GM12891 (cell line): ENCODE data around the gene ACOT9. TPM values are rescaled to one million over a fixed set of nuclear protein-coding genes. Genes with fewer than 3 reads are reported as not detected.

Experiments
- DNase-seq: peaks from one replicate; pipeline ENCODE4 v3.0.0; 2011; ENCODE audit warnings: low spot score; ENCODE audit not compliant: insufficient read length
- FAIRE-seq: peaks from 2 replicates; lab custom pipeline; 2011; peaks lifted over from hg19 to GRCh38; lab: Jason Lieb, UNC
- PAX5 ChIP-seq: IDR thresholded peaks from 2 replicates; pipeline ENCODE4 v1.6.1; 2011; ENCODE audit warnings: low read length, moderate library complexity, mild to moderate bottlenecking; ENCODE audit not compliant: insufficient read depth, severe bottlenecking
- POLR2A ChIP-seq: IDR thresholded peaks from 2 replicates; pipeline ENCODE4 v1.6.1; 2011; ENCODE audit warnings: low read depth, low read length, control low read depth
- POLR2AphosphoS5 ChIP-seq: IDR thresholded peaks from 2 replicates; pipeline ENCODE4 v1.6.1; 2011; ENCODE audit warnings: low read depth, low read length, control low read depth
- POU2F2 ChIP-seq: IDR thresholded peaks from 2 replicates; pipeline ENCODE4 v1.6.1; 2011; ENCODE audit warnings: low read depth, mild to moderate bottlenecking, control low read depth, low read length, moderate library complexity
- SPI1 ChIP-seq: IDR thresholded peaks from 2 replicates; pipeline ENCODE4 v1.6.1; 2011; ENCODE audit warnings: low read depth, low read length, control low read depth
- TAF1 ChIP-seq: IDR thresholded peaks from 2 replicates; pipeline ENCODE4 v1.6.1; 2011; ENCODE audit warnings: low read depth, low read length, control low read depth
- polyA plus RNA-seq: library from polyadenylated mRNA; unstranded; fragments of >200 nt; gene quantifications from one replicate; pipeline ENCODE4 v1.2.1, GENCODE V29; 2012; ENCODE audit warnings: low read depth, missing spikeins, inconsistent platforms; ENCODE audit not compliant: missing spikeins

The ACOT9 gene, protein sequence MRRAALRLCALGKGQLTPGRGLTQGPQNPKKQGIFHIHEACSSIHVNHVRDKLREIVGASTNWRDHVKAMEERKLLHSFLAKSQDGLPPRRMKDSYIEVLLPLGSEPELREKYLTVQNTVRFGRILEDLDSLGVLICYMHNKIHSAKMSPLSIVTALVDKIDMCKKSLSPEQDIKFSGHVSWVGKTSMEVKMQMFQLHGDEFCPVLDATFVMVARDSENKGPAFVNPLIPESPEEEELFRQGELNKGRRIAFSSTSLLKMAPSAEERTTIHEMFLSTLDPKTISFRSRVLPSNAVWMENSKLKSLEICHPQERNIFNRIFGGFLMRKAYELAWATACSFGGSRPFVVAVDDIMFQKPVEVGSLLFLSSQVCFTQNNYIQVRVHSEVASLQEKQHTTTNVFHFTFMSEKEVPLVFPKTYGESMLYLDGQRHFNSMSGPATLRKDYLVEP
- polyA plus RNA-seq = 15.0 TPM

GRCh38 chrX:23742697-23743622, at the start of gene ACOT9:
ACOT9 (minus strand) TSS chrX:23743276; CDS start chrX:23743144, 132 bp downstream.
- DNase-seq = peak; percentile 68
- FAIRE-seq = peak; percentile 90
- TF ChIP-seq POLR2A = 0 out of 2 replicates have a peak, but pooled peaks have one; percentile 24
- no peak for TF ChIP-seq PAX5
- TF ChIP-seq TAF1 = peak; percentile 49; the same call in 1 of the 2 replicates

GRCh38 chrX:23790155-23790497, 47.0 kb upstream of the ACOT9 start:
- DNase-seq (no peak), FAIRE-seq (peak; percentile 41)
- no peak for TF ChIP-seq TAF1
- TF ChIP-seq POLR2A = no peak
- no peak for TF ChIP-seq PAX5
- TF ChIP-seq POU2F2 = no peak
- no peak for TF ChIP-seq SPI1
- TF ChIP-seq POLR2AphosphoS5 = no peak

DNA sequence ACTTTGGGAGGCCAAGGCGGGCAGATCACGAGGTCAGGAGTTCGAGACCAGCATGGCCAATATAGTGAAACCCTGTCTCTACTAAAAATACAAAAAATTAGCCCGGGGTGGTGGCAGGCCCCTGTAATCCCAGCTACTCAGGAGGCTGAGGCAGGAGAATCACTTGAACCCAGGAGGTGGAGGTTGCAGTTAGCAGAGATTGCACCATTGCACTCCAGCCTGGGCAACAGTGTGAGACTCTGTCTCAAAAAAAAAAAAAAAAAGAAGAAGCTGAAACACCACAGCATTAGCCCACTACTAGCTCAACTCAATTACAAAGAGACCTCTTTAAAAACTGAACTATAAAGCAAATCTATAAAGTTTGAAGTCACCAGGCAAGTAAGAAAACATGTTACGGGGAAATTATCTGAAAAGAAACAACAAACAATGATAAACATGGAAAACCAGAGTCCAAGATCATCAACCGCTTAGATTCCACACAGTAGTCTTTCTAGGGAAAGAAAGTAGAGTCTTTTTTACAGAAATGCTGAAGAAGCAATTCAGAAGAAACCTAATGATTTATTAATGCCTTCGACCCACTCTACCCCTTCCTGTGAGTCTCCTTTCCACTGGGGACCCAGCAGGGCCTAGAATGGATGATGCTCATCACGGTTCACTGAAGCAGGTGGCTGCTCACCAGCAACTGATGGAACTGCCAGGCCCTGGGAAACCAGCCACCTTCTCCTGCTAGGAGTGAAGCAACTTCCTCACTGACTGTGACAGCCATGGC, 46.5 kb upstream of the ACOT9 start:
- TF ChIP-seq PAX5 (no peak), SPI1 (no peak), TAF1 (no peak), POU2F2 (no peak), POLR2A (no peak), POLR2AphosphoS5 (no peak)
- no peak for DNase-seq
- FAIRE-seq = no peak

GRCh38 chrX:23788946-23789345, 45.9 kb upstream of the ACOT9 start:
- FAIRE-seq (no peak), DNase-seq (no peak)
- TF ChIP-seq SPI1 (no peak), POLR2AphosphoS5 (no peak), TAF1 (no peak), POU2F2 (no peak), POLR2A (no peak), PAX5 (no peak)

GRCh38 chrX:23788521-23788920, 45.4 kb upstream of the ACOT9 start:
- TF ChIP-seq SPI1 (no peak), POLR2A (no peak), TAF1 (no peak)
- DNase-seq (no peak), FAIRE-seq (no peak)

DNA sequence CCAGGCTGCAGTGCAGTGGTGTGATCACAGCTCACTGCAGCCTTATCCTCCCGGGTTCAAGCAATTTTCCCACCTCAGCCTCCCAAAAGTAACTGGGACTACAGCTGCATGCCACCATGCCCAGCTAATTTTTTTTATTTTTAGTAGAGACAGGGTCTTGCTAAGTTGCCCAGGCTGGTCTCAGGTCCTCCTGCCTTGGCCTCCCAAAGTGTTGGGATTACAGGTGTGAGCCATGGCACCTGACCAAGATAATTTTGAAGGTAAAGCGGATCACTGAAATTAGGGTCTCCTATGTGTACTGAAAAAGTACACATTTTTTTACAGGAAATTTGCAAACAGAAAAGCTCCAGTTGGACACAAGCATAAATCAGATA, 44.7 kb upstream of the ACOT9 start:
- FAIRE-seq (no peak), DNase-seq (no peak)
- TF ChIP-seq POU2F2 (no peak), TAF1 (no peak), SPI1 (no peak), POLR2A (no peak), POLR2AphosphoS5 (no peak), PAX5 (no peak)

- FAIRE-seq = no peak
- TF ChIP-seq POU2F2 (no peak), TAF1 (no peak), POLR2A (peak; percentile 44; the same call in 1 of the 2 replicates), POLR2AphosphoS5 (peak; percentile 64; the same call in 1 of the 2 replicates)
- DNase-seq = no peak
Measured at GRCh38 chrX:23786268-23786815, 43.3 kb upstream of the ACOT9 start.

DNA sequence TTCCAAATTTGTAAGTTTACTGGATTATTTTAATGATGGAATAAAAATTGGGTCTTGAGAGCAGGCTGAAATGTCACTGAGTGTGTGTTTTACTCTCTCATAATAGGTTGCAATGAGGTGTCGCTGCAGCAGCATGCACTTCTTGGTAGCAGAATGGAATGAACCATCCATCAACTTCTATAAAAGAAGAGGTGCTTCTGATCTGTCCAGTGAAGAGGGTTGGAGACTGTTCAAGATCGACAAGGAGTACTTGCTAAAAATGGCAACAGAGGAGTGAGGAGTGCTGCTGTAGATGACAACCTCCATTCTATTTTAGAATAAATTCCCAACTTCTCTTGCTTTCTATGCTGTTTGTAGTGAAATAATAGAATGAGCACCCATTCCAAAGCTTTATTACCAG, 42.5 kb upstream of the ACOT9 start:
- TF ChIP-seq POLR2A = 0 out of 2 replicates have a peak, but pooled peaks have one; percentile 2
- TF ChIP-seq POU2F2 = no peak
- FAIRE-seq (no peak), DNase-seq (no peak)
